ENCODE results near the gene NRXN3. TPM values are rescaled to one million over a fixed set of nuclear protein-coding genes. Genes with fewer than 3 reads are reported as not detected.
A peak's percentile ranks its signal among the peaks of the same experiment; 100 is the strongest.

The NRXN3 gene
- total RNA-seq, 2 experiments from 2014 or later: not detected

- TF ChIP-seq CTCF (conservative IDR thresholded peaks at IDR 0.05; ENCODE audit: low read length) (no peak), EZH2phosphoT487 (IDR thresholded peaks at IDR 0.05; ENCODE audit: borderline replicate concordance, low read depth, low read length) (no peak)
- ChIA-PET POLR2A (no interaction called here), CTCF (ENCODE audit: unreplicated experiment) (no interaction called here)
- DNase-seq (ENCODE audit: low spot score): no peak
- H3K36me3 ChIP-seq (ENCODE audit: insufficient read depth, low read length): no peaks in the 10 kb centered on the region
- no peaks in the 10 kb centered on the region for H4K20me1 ChIP-seq (ENCODE audit: insufficient read depth, low read length)
- no peak overlapping the region for H3K4me3 ChIP-seq (ENCODE audit: low read depth, low read length, poor library complexity, severe bottlenecking)
- no TSS peak for BruUV-seq (replicated peaks)
- intact Hi-C loops (cut with micrococcal nuclease; ENCODE audit: unreplicated experiment): loop anchor here (10.0 kb wide), 1 partner anchor 696 kb away; no protein-coding TSS in a partner anchor
- no peaks in the 10 kb centered on the region for H3K9me2 ChIP-seq (ENCODE audit: insufficient read depth, low read length)
- H3K27ac ChIP-seq (ENCODE audit: low read depth, low read length, poor library complexity, severe bottlenecking): no peak overlapping the region
- H3K79me2 ChIP-seq (ENCODE audit: insufficient read depth, low read depth, low read length): no peaks in the 10 kb centered on the region
- no peaks in the 10 kb centered on the region for H3K9me3 ChIP-seq (ENCODE audit: low read length)
- no peaks in the 10 kb centered on the region for H3K4me1 ChIP-seq (ENCODE audit: insufficient read depth, low read length, poor library complexity, severe bottlenecking)
- no peak overlapping the region for H3K4me2 ChIP-seq (ENCODE audit: low read length)
- no peak overlapping the region for H2AFZ ChIP-seq (ENCODE audit: low read length)
Measured at GRCh38 chr14:78561074-78561473, 390.9 kb downstream of the NRXN3 start.

- no peaks in the 10 kb centered on the region for H3K9me2 ChIP-seq (ENCODE audit: insufficient read depth, low read length)
- POLR2A ChIA-PET: interaction anchor here (0.5 kb wide), 1 partner anchor 534 kb away, joined by 5 read pairs; no protein-coding TSS in a partner anchor
- peak; percentile 51 for DNase-seq (ENCODE audit: low spot score)
- H2AFZ ChIP-seq (ENCODE audit: low read length): no peak overlapping the region
- no peaks in the 10 kb centered on the region for H4K20me1 ChIP-seq (ENCODE audit: insufficient read depth, low read length)
- BruUV-seq (replicated peaks): no TSS peak
- intact Hi-C loops (cut with micrococcal nuclease; ENCODE audit: unreplicated experiment): loop anchor here (1.0 to 10.0 kb wide), 4 partner anchors 118 to 909 kb away; no protein-coding TSS in a partner anchor
- no peaks in the 10 kb centered on the region for H3K79me2 ChIP-seq (ENCODE audit: insufficient read depth, low read depth, low read length)
- no peaks in the 10 kb centered on the region for H3K4me1 ChIP-seq (ENCODE audit: insufficient read depth, low read length, poor library complexity, severe bottlenecking)
- H3K9me3 ChIP-seq (ENCODE audit: low read length): no peaks in the 10 kb centered on the region
- TF ChIP-seq CTCF (conservative IDR thresholded peaks at IDR 0.05; ENCODE audit: low read length) (peak; percentile 77), EZH2phosphoT487 (IDR thresholded peaks at IDR 0.05; ENCODE audit: borderline replicate concordance, low read depth, low read length) (no peak)
- no peak overlapping the region for H3K27ac ChIP-seq (ENCODE audit: low read depth, low read length, poor library complexity, severe bottlenecking)
- CTCF ChIA-PET (ENCODE audit: unreplicated experiment): interaction anchor here (0.7 to 1.1 kb wide), 3 partner anchors 19 to 912 kb away, joined by 3 to 5 read pairs (median 3); no protein-coding TSS in a partner anchor
- no peak overlapping the region for H3K4me2 ChIP-seq (ENCODE audit: low read length)
- H3K36me3 ChIP-seq (ENCODE audit: insufficient read depth, low read length): no peaks in the 10 kb centered on the region
- H3K4me3 ChIP-seq (ENCODE audit: low read depth, low read length, poor library complexity, severe bottlenecking): no peak overlapping the region
Measured at GRCh38 chr14:78566026-78566858, 396.1 kb downstream of the NRXN3 start.

- Histone ChIP-seq H4K20me1 (ENCODE audit: insufficient read depth, low read length) (no peaks in the 10 kb centered on the region), H3K27ac (ENCODE audit: low read depth, low read length, poor library complexity, severe bottlenecking) (no peak overlapping the region), H3K9me2 (ENCODE audit: insufficient read depth, low read length) (no peaks in the 10 kb centered on the region), H3K4me3 (ENCODE audit: low read depth, low read length, poor library complexity, severe bottlenecking) (no peak overlapping the region), H3K79me2 (ENCODE audit: insufficient read depth, low read depth, low read length) (no peaks in the 10 kb centered on the region), H3K9me3 (ENCODE audit: low read length) (no peaks in the 10 kb centered on the region), H2AFZ (ENCODE audit: low read length) (no peak overlapping the region), H3K4me2 (ENCODE audit: low read length) (no peak overlapping the region), H3K36me3 (ENCODE audit: insufficient read depth, low read length) (no peaks in the 10 kb centered on the region), H3K4me1 (ENCODE audit: insufficient read depth, low read length, poor library complexity, severe bottlenecking) (no peaks in the 10 kb centered on the region)
- CTCF ChIA-PET (ENCODE audit: unreplicated experiment): interaction anchor here (0.7 to 1.1 kb wide), 3 partner anchors 19 to 912 kb away, joined by 3 to 5 read pairs (median 3); no protein-coding TSS in a partner anchor
- POLR2A ChIA-PET: no interaction called here
- intact Hi-C loops (cut with micrococcal nuclease; ENCODE audit: unreplicated experiment): loop anchor here (1.0 to 10.0 kb wide), 4 partner anchors 119 to 910 kb away; no protein-coding TSS in a partner anchor
- DNase-seq (ENCODE audit: low spot score): no peak
- BruUV-seq (replicated peaks): no TSS peak
- 0 out of 2 replicates have a peak, but pooled peaks have one; percentile 43 for TF ChIP-seq CTCF (conservative IDR thresholded peaks at IDR 0.05; ENCODE audit: low read length)
- TF ChIP-seq EZH2phosphoT487 (IDR thresholded peaks at IDR 0.05; ENCODE audit: borderline replicate concordance, low read depth, low read length): no peak
Measured at GRCh38 chr14:78566859-78567172, 396.6 kb downstream of the NRXN3 start.
